ENCODE results near the gene CCNJ. TPM values are rescaled to one million over a fixed set of nuclear protein-coding genes. Genes with fewer than 3 reads are reported as not detected.

CCNJ gene
- total RNA-seq, 2 donors from 2014 or later, result 3.9 to 7.9 TPM

GRCh38 chr10:96073722-96074121 is 30.3 kb downstream of the CCNJ start:
- Histone ChIP-seq H3K27me3 (no peaks in the 10 kb centered on the region), H3K4me3 (no peak overlapping the region), H3K4me1 (no peaks in the 10 kb centered on the region), H3K9me3 (no peaks in the 10 kb centered on the region), H3K27ac (no peak overlapping the region), H3K36me3 (replicated peaks in 1 of 2; ENCODE audit: insufficient read depth in 1 of 2, low read depth in 2 of 2) (no peaks in the 10 kb centered on the region)
- ATAC-seq (no peak), DNase-seq (no peak)
- intact Hi-C loops (cut with DNase I), result no loop called here
- WGBS, 2 donors, result 81 to 87% methylated on average over 1 of the region's 1 CpG
- TF ChIP-seq POLR2A (IDR thresholded peaks at IDR 0.05) (no peak), CTCF (IDR thresholded peaks at IDR 0.05) (no peak)

DNA sequence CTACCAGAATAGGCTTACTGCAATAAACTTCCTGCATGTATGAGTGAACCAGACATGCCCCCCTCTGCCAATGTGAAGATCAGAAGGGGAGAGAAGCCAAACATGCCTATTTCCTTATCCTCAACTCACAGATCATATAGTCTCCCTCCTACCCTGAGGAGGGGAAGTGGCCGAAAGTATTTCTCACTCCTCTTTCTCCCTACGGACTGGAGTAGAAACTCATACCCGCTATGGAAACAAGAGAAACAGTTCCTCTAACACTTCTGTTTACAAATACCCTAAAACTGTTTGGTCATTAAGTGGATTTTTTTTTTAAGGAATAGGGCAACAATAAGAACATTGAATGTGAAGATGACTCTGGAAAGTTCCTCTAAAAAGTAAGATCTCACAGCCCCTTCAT is 31.4 kb downstream of the CCNJ start:
- DNase-seq (no peak), ATAC-seq (no peak)
- no peak for TF ChIP-seq POLR2A (IDR thresholded peaks at IDR 0.05)
- TF ChIP-seq CTCF (IDR thresholded peaks at IDR 0.05), result no peak
- no peaks in the 10 kb centered on the region for H3K27me3 ChIP-seq
- no peaks in the 10 kb centered on the region for H3K36me3 ChIP-seq (replicated peaks in 1 of 2; ENCODE audit: insufficient read depth in 1 of 2, low read depth in 2 of 2)
- H3K9me3 ChIP-seq, result no peaks in the 10 kb centered on the region
- WGBS, 2 donors, result 95 to 100% methylated on average over 3 of the region's 3 CpGs
- no peaks in the 10 kb centered on the region for H3K4me1 ChIP-seq
- intact Hi-C loops (cut with DNase I), result no loop called here
- H3K4me3 ChIP-seq, result no peak overlapping the region
- no peak overlapping the region for H3K27ac ChIP-seq

DNA sequence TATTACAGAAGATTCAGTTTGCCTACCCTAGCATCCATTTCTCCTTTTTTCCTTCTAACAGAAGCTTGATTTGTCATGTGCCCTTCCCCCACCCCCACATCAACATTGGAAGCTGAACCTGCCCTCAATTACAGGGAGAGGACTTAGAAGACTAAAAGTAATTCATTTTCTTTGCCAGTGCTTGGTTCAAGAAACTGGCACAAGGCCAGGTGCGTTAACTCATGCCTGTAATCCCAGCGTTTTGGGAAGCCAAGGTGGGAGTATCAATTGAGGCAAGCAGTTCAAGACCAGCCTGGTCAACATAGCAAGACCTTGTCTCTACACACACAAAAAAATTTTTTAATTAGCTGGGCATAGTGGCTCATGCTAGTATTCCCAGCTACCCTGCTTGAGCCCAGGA is 32.6 kb downstream of the CCNJ start:
- no peak for TF ChIP-seq POLR2A (IDR thresholded peaks at IDR 0.05)
- no peak for TF ChIP-seq CTCF (IDR thresholded peaks at IDR 0.05)
- Histone ChIP-seq H3K27me3 (no peaks in the 10 kb centered on the region), H3K27ac (no peak overlapping the region), H3K9me3 (no peaks in the 10 kb centered on the region), H3K4me1 (no peaks in the 10 kb centered on the region), H3K36me3 (replicated peaks in 1 of 2; ENCODE audit: insufficient read depth in 1 of 2, low read depth in 2 of 2) (no peaks in the 10 kb centered on the region), H3K4me3 (no peak overlapping the region)
- intact Hi-C loops (cut with DNase I), result no loop called here
- DNase-seq, result no peak
- 39 to 57% methylated on average over 2 of the region's 2 CpGs for WGBS, 2 donors
- no peak for ATAC-seq

GRCh38 chr10:96077156-96077555 is 33.8 kb downstream of the CCNJ start:
- H3K27ac ChIP-seq, result no peak overlapping the region
- no peak for TF ChIP-seq CTCF (IDR thresholded peaks at IDR 0.05)
- TF ChIP-seq POLR2A (IDR thresholded peaks at IDR 0.05), result no peak

DNA sequence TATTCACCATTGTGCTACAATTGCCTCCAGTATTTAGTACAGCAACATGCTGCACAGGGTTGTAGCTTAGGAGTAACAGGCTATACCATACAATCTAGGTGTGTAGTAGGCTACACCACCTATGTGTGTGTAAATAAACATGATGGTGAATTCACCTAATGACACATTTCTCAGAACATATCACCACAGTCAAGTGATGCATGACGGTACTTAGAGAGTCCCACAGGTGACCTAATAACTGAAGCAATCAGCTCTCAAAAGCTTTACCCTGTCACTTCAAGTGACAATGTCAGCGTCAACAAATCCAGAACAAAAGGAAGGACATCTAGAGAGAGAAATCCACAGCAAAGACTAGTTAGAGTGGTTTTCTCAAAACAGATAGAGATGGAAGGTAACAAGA is 38.8 kb downstream of the CCNJ start:
- ATAC-seq (no peak), DNase-seq (no peak)
- WGBS, 2 donors, result 91 to 98% methylated on average over 2 of the region's 2 CpGs
- Histone ChIP-seq H3K4me3 (no peak overlapping the region), H3K27ac (no peak overlapping the region), H3K27me3 (no peaks in the 10 kb centered on the region), H3K36me3 (replicated peaks in 1 of 2; ENCODE audit: insufficient read depth in 1 of 2, low read depth in 2 of 2) (no peaks in the 10 kb centered on the region), H3K4me1 (no peaks in the 10 kb centered on the region), H3K9me3 (no peaks in the 10 kb centered on the region)
- intact Hi-C loops (cut with DNase I), result no loop called here
- no peak for TF ChIP-seq CTCF (IDR thresholded peaks at IDR 0.05)
- TF ChIP-seq POLR2A (IDR thresholded peaks at IDR 0.05), result no peak

More at GRCh38 chr10:96077156-96077555, 33.8 kb downstream of the CCNJ start:
- ATAC-seq (no peak), DNase-seq (no peak)
- Histone ChIP-seq H3K4me1 (no peaks in the 10 kb centered on the region), H3K4me3 (no peak overlapping the region), H3K36me3 (replicated peaks in 1 of 2; ENCODE audit: insufficient read depth in 1 of 2, low read depth in 2 of 2) (no peaks in the 10 kb centered on the region), H3K9me3 (no peaks in the 10 kb centered on the region), H3K27me3 (no peaks in the 10 kb centered on the region)
- 91 to 98% methylated on average over 3 of the region's 3 CpGs for WGBS, 2 donors
- intact Hi-C loops (cut with DNase I), result no loop called here

Measured in body of pancreas (tissue), 4 donors.